SK-N-SH treated with all-trans-retinoic acid at 6 μM for 48 hours (cell line): ENCODE measurements around the gene ATXN10.

Experiments
- OSR1 ChIP-seq: fragments of 250-450 bp; sonication (Bioruptor Pico); IDR thresholded peaks from 2 replicates; pipeline ENCODE4 v1.8.0; 2022; ENCODE audit warnings: moderate library complexity, mild to moderate bottlenecking, inconsistent platforms
- PPARA ChIP-seq: fragments of 250-450 bp; sonication (Bioruptor Pico); IDR thresholded peaks from 2 replicates; pipeline ENCODE4 v1.5.0; 2020; ENCODE audit warnings: mild to moderate bottlenecking, borderline replicate concordance
- RARB ChIP-seq: fragments of 250-450 bp; sonication (Bioruptor Pico); IDR thresholded peaks from 2 replicates; pipeline ENCODE4 v1.8.0; 2021; ENCODE audit warnings: mild to moderate bottlenecking, moderate library complexity
- SNAI2 ChIP-seq: fragments of 250-450 bp; sonication (Bioruptor Pico); IDR thresholded peaks from 2 replicates; pipeline ENCODE4 v1.5.0; 2020; ENCODE audit warnings: mild to moderate bottlenecking, moderate library complexity
- ZFP30 ChIP-seq: fragments of 450-650 bp; formaldehyde crosslinking; IDR thresholded peaks from 2 replicates; pipeline ENCODE4 v1.5.0; 2022; ENCODE audit warnings: mild to moderate bottlenecking, moderate library complexity

DNA sequence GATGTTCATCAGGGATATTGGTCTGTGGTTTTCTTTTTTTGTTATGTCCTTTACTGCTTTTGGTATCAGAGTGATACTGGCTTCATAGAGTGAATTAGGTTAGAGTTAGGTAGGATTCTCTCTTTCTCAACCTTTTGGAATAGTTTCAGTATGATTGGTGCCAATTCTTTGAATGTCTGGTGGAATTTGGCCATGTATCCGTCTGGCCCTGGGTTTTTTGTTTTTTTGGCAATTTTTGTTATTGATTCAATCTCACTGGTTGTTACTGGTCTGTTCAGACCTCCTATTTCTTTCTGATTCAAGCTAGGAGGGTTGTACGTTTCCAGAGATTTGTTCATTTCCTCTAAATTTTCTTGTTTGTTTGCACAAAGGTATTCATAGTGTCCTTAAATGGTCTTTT, 54.4 kb downstream of the ATXN10 start:
- TF ChIP-seq SNAI2 (CRISPR knock-in tag) (no peak), RARB (no peak), OSR1 (CRISPR knock-in tag) (no peak), PPARA (CRISPR knock-in tag) (no peak), ZFP30 (no peak)
